Heart left ventricle (tissue), 13 donors: ENCODE measurements around the gene NECAB2.

Source experiments
- CTCF ChIP-seq, 12 donors: fragments of 200-600 bp; sonication (generic) in 4 of 12; IDR thresholded peaks; one replicate each; pipeline versions ENCODE4 v1.5.0 to v1.8.0; 2018 to 2022; ENCODE audit warnings: antibody characterized with exemption in 12 of 12, mild to moderate bottlenecking in 5 of 12
- POLR2A ChIP-seq, 2 donors: fragments of 450-650 bp; IDR thresholded peaks; one replicate each; pipeline ENCODE4 v1.6.1; 2017; ENCODE audit warnings: antibody characterized with exemption in 2 of 2, mild to moderate bottlenecking in 2 of 2, moderate library complexity in 2 of 2
- donor health status: ischemic (EF 13 %, LVEDD 7.1; RV severe dilation, severe dysfunction).
- donor health status: DM: no; HTN: yes; CAD: no.
- donor health status: DM: no; HTN: no; CAD: no.
- donor health status: ischemic (EF 25% LVEDD 6.9; RV normal size, moderate dysfunction).
- donor health status: ischemic (EF 25% LVEDD 5.7; RV mildly dilated, moderate dysfunction).
- donor health status: ischemic (EF 35%, LVEDD 5.7; RV mildly dilated, moderate dysfunction).
- donor health status: nonischemic (EF 11% LVEDD 7.7; RV severe dilation, severe dysfunction).
- donor health status: DM: yes; HTN: yes; CAD: no.
- donor health status: PGD.
- donor health status: ischemic (EF 29% LVEDD 5.4; RV normal size, mild dysfunction).
- donor health status: nonischemic (EF 23%, LVEDD 6.1; RV moderate dilation, normal function).

- TF ChIP-seq CTCF (IDR thresholded peaks at IDR 0.05) = no peak
- no peak for TF ChIP-seq POLR2A (IDR thresholded peaks at IDR 0.05)
Observed at GRCh38 chr16:84007520-84007919, 39.5 kb downstream of the NECAB2 start.
